ENCODE measurements around the gene PPP1R10.

DNA sequence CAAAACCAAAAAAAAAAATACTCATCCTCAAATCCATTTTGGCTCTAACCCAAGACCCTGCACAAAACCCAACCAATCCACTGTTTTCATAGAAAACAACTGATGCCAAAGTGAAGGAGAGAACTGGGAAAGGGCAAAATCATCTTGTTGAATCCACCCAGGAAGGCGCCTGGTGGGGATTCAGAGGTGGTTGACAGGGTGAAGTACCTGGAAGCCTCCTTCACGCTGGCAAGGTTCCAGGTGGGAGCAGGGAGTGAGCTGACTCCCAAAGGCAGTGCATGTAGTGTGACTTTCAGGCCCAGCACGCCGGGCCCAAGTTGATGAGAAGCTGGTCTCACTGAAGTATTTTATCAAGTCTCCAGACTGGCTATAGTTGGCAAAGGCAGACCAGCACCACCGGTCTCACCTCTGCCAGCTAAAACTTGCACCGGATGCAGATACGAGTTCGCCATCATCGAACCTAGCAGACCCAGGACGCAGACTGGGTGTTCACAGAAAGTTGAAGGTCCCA, 16.5 kb downstream of the PPP1R10 start:
- TF ChIP-seq, protein P1, sequence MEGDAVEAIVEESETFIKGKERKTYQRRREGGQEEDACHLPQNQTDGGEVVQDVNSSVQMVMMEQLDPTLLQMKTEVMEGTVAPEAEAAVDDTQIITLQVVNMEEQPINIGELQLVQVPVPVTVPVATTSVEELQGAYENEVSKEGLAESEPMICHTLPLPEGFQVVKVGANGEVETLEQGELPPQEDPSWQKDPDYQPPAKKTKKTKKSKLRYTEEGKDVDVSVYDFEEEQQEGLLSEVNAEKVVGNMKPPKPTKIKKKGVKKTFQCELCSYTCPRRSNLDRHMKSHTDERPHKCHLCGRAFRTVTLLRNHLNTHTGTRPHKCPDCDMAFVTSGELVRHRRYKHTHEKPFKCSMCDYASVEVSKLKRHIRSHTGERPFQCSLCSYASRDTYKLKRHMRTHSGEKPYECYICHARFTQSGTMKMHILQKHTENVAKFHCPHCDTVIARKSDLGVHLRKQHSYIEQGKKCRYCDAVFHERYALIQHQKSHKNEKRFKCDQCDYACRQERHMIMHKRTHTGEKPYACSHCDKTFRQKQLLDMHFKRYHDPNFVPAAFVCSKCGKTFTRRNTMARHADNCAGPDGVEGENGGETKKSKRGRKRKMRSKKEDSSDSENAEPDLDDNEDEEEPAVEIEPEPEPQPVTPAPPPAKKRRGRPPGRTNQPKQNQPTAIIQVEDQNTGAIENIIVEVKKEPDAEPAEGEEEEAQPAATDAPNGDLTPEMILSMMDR (IDR thresholded peaks at IDR 0.05), result no peak
- no peak for TF ChIP-seq ZFX (IDR thresholded peaks at IDR 0.05; ENCODE audit: borderline replicate concordance)

All from 22Rv1 (cell line).